T-cell (primary cell): ENCODE measurements around the gene PRTN3. TPM values are rescaled to one million over a fixed set of nuclear protein-coding genes. Genes with fewer than 3 reads are reported as not detected.

Experiments
- ATAC-seq, 4 experiments: fragments of 200-7000 bp in 3 of 4; fragments of 150-1000 bp in 1 of 4; cut with Tn5 transposase; replicated peaks in 1 of 4; 1 replicate in 3 of 4; 2 replicates in 1 of 4; pipeline ENCODE4 v1.10.0; 2021; ENCODE audit warnings: moderate library complexity in 3 of 4, mild to moderate bottlenecking in 2 of 4, moderate number of reproducible peaks in 1 of 4
- CTCF ChIA-PET, 2 donors: fragments of 300-600 bp; sonication (Branson Sonifier 250); formaldehyde crosslinking; loops; one replicate each; lab custom pipeline; 2022; ENCODE audit warnings: antibody characterized with exemption in 2 of 2; lab: Charles Lee
- POLR2A ChIA-PET, 2 donors: fragments of 300-600 bp; sonication (Branson Sonifier 250); formaldehyde crosslinking; loops; one replicate each; lab custom pipeline; 2022; ENCODE audit warnings: antibody characterized with exemption in 2 of 2; lab: Charles Lee
- DNase-seq, 35 experiments: peaks; one replicate each; pipeline versions ENCODE4 v3.0.0 to v3.0.0-alpha.2; 2013 to 2023
- H3K27ac ChIP-seq: one replicate; pipeline ENCODE4 v1.5.1; 2013; ENCODE audit warnings: low read length
- H3K27me3 ChIP-seq, 2 experiments: replicated peaks in 1 of 2; 1 replicate in 1 of 2; 2 replicates in 1 of 2; pipeline versions ENCODE4 v1.6.1 to v1.7.0; 2013; ENCODE audit warnings: low read length in 1 of 2, mixed read lengths in 1 of 2; ENCODE audit not compliant: control insufficient read depth in 2 of 2, insufficient read depth in 2 of 2; ENCODE audit errors: extremely low read depth in 1 of 2
- H3K36me3 ChIP-seq, 2 donors: 1 replicate in 1 of 2; 2 replicates in 1 of 2; pipeline versions ENCODE4 v1.6.1 to v1.7.0; 2013; ENCODE audit warnings: low read length in 1 of 2; ENCODE audit not compliant: control insufficient read depth in 2 of 2, insufficient read depth in 1 of 2; ENCODE audit errors: extremely low read depth in 1 of 2
- H3K4me1 ChIP-seq, 2 experiments: 1 replicate in 1 of 2; 2 replicates in 1 of 2; pipeline versions ENCODE4 v1.6.1 to v1.7.0; 2013; ENCODE audit warnings: low read length in 2 of 2, mixed read lengths in 1 of 2; ENCODE audit not compliant: insufficient read depth in 2 of 2, control insufficient read depth in 1 of 2; ENCODE audit errors: extremely low read depth in 1 of 2
- H3K4me3 ChIP-seq, 2 donors: 1 replicate in 1 of 2; 2 replicates in 1 of 2; pipeline versions ENCODE4 v1.5.1 to v1.7.0; 2013; ENCODE audit warnings: mild to moderate bottlenecking in 2 of 2, low read length in 1 of 2, moderate library complexity in 1 of 2; ENCODE audit not compliant: control insufficient read depth in 1 of 2; ENCODE audit errors: extremely low read depth in 1 of 2
- H3K9me3 ChIP-seq: 2 replicates; pipeline ENCODE4 v1.7.0; 2013
- H3K27ac Mint-ChIP-seq, 2 donors: one replicate each; pipeline ENCODE4 v1.8.0; 2020 to 2021; ENCODE audit warnings: mild to moderate bottlenecking in 2 of 2, mixed read lengths in 2 of 2
- H3K27me3 Mint-ChIP-seq, 2 donors: one replicate each; pipeline ENCODE4 v1.8.0; 2021 to 2022; ENCODE audit warnings: mixed read lengths in 2 of 2
- H3K36me3 Mint-ChIP-seq: one replicate; pipeline ENCODE4 v1.8.0; 2021; ENCODE audit warnings: mixed read lengths
- H3K4me1 Mint-ChIP-seq, 3 donors: one replicate each; pipeline ENCODE4 v1.8.0; 2020 to 2022; ENCODE audit warnings: mixed read lengths in 3 of 3, mild to moderate bottlenecking in 1 of 3
- H3K4me3 Mint-ChIP-seq, 3 donors: one replicate each; pipeline ENCODE4 v1.8.0; 2020 to 2022; ENCODE audit warnings: mild to moderate bottlenecking in 3 of 3, mixed read lengths in 3 of 3, moderate library complexity in 3 of 3
- H3K9me3 Mint-ChIP-seq, 3 donors: one replicate each; pipeline ENCODE4 v1.8.0; 2020 to 2022; ENCODE audit warnings: mixed read lengths in 3 of 3
- WGBS: methylation state at CpG from one replicate; pipeline ENCODE4 v1.1.5; 2013; ENCODE audit warnings: missing lambda C conversion rate; ENCODE audit not compliant: insufficient coverage; 5-methylcytosine and 5-hydroxymethylcytosine counted together
- total RNA-seq, 35 experiments: library from RNA in 6 of 35; stranded (reverse) in 6 of 35; fragments of 120-200 nt in 1 of 35; gene quantifications; one replicate each; pipeline versions ENCODE4 v1.2.1 to v1.2.4 and lab custom pipeline; 2013 to 2026

Gene PRTN3
- total RNA-seq, 5 donors from 2014 or later (not counting 1 experiment from before 2014, with no cell fraction given): 0.50 TPM; not detected in 4

DNA sequence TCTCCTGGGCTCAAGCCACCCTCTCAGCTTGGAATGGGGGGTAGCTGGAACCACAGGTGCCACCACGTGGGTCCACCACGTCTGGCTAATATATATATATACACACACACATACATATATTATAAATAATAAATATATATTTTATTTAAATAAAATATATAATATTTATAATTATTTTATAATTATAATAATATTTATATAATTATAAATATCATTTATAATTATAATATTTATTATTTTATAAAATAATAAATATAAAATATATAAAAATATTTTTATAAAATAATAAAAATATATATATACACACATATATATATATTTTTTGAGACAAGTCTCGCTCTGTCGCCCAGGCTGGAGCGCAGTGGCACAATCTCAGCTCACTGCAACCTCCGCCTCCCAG lies 13.8 kb downstream of the PRTN3 start:
- WGBS: no CpG with 5 or more reads among the region's 6 CpGs
- H3K27ac ChIP-seq: no peak overlapping the region
- ChIA-PET POLR2A (no interaction called here), CTCF (interaction anchor here in 1 of 2 donors (0.6 kb wide), 1 partner anchor 221 kb away, joined by 4 read pairs; no protein-coding TSS in a partner anchor)
- H3K36me3 ChIP-seq: no peaks in the 10 kb centered on the region
- ATAC-seq (no peak), DNase-seq (no peak)
- no peak overlapping the region for H3K4me3 ChIP-seq
- H3K27me3 Mint-ChIP-seq: peaks cover 0 to 23% of the 10 kb centered on the region in 2 donors
- H3K9me3 ChIP-seq: no peaks in the 10 kb centered on the region
- peaks cover 0 to 2% (median 0%) of the 10 kb centered on the region in 3 donors for H3K4me1 Mint-ChIP-seq
- H3K9me3 Mint-ChIP-seq: no peaks in the 10 kb centered on the region
- H3K36me3 Mint-ChIP-seq: no peaks in the 10 kb centered on the region
- peaks cover 0 to 72% of the 10 kb centered on the region in 2 experiments for H3K27me3 ChIP-seq
- H3K4me3 Mint-ChIP-seq: no peak overlapping the region
- no peak overlapping the region for H3K27ac Mint-ChIP-seq
- H3K4me1 ChIP-seq: peaks cover 0 to 5% of the 10 kb centered on the region in 2 experiments

DNA sequence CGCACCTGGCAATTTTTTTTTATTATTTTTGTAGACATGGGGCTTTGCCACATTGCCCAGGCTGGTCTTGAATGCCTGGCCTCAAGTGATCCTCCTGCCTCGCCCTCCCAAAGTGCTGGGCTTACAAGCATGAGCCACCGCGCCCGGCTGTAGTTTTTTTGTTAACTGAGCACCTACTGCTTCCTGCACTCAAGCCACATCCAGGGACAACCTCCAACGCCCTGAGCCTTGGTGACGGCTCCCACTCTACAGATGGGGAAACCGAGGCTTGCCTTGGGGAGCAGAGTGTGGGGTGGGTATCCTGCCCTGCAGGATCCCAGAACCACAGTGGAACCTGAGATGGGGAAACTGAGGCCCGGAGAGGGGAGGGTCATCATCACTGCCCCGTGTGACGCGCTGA lies 14.3 kb downstream of the PRTN3 start:
- H3K27ac ChIP-seq: no peak overlapping the region
- WGBS: 84% methylated on average over 11 of the region's 12 CpGs
- H3K27me3 ChIP-seq: peaks cover 0 to 72% of the 10 kb centered on the region in 2 experiments
- peaks cover 0 to 5% of the 10 kb centered on the region in 2 experiments for H3K4me1 ChIP-seq
- peaks cover 0 to 21% of the 10 kb centered on the region in 2 donors for H3K27me3 Mint-ChIP-seq
- no peak overlapping the region for H3K4me3 ChIP-seq
- DNase-seq: no peak
- CTCF ChIA-PET: no interaction called here
- H3K36me3 ChIP-seq: no peaks in the 10 kb centered on the region
- H3K27ac Mint-ChIP-seq: no peak overlapping the region
- no peaks in the 10 kb centered on the region for H3K9me3 Mint-ChIP-seq
- ATAC-seq: no peak
- H3K4me1 Mint-ChIP-seq: peaks cover 0 to 3% (median 2%) of the 10 kb centered on the region in 3 donors
- no peaks in the 10 kb centered on the region for H3K36me3 Mint-ChIP-seq
- H3K4me3 Mint-ChIP-seq: no peak overlapping the region
- POLR2A ChIA-PET: no interaction called here
- no peaks in the 10 kb centered on the region for H3K9me3 ChIP-seq

- Mint-ChIP-seq H3K4me3 (no peak overlapping the region), H3K9me3 (no peaks in the 10 kb centered on the region), H3K36me3 (no peaks in the 10 kb centered on the region), H3K27ac (no peak overlapping the region), H3K27me3 (peaks cover 0 to 21% of the 10 kb centered on the region in 2 donors), H3K4me1 (peaks cover 0 to 3% (median 2%) of the 10 kb centered on the region in 3 donors)
- H3K27ac ChIP-seq: no peak overlapping the region
- WGBS: 76% methylated on average over 40 of the region's 40 CpGs
- no peaks in the 10 kb centered on the region for H3K9me3 ChIP-seq
- no peak for DNase-seq
- H3K36me3 ChIP-seq: no peaks in the 10 kb centered on the region
- no peak overlapping the region for H3K4me3 ChIP-seq
- ATAC-seq: no peak
- POLR2A ChIA-PET: no interaction called here
- CTCF ChIA-PET: no interaction called here
- peaks cover 0 to 6% of the 10 kb centered on the region in 2 experiments for H3K4me1 ChIP-seq
- peaks cover 0 to 69% of the 10 kb centered on the region in 2 experiments for H3K27me3 ChIP-seq
Observed at GRCh38 chr19:855566-856120, 14.8 kb downstream of the PRTN3 start.

DNA sequence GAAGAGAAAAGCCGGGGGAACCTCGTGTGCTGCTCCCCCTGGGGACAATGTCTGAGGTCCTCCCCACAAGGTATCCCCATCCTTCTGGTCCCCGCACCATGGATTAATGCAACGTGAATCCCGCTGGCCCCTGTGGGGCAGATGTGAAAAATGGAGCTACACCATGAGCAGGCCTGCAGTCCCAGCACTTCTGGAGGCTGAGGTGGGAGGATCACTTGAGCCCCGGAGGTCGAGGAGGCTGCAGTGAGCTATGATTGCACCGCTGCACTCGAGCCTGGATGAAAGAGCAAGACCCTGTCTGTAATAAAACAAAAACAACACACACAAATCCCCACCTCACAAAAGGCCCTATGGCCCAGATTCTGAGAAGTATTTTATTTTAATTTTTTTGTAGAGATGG lies 17.5 kb downstream of the PRTN3 start:
- ATAC-seq: no peak
- POLR2A ChIA-PET: interaction anchor here in 1 of 2 donors (0.6 kb wide), 1 partner anchor 60 kb away, joined by 6 read pairs; no protein-coding TSS in a partner anchor
- WGBS: no CpG with 5 or more reads among the region's 9 CpGs
- no peaks in the 10 kb centered on the region for H3K36me3 Mint-ChIP-seq
- no peaks in the 10 kb centered on the region for H3K9me3 ChIP-seq
- no peak overlapping the region for H3K4me3 Mint-ChIP-seq
- no peak overlapping the region for H3K4me3 ChIP-seq
- no peak overlapping the region for H3K27ac Mint-ChIP-seq
- H3K27me3 Mint-ChIP-seq: peaks cover 0 to 9% of the 10 kb centered on the region in 2 donors
- CTCF ChIA-PET: interaction anchor here in 1 of 2 donors (0.6 to 1.2 kb wide), 2 partner anchors 62 to 139 kb away, joined by 4 to 9 read pairs; no protein-coding TSS in a partner anchor
- peaks cover 6 to 28% of the 10 kb centered on the region in 2 experiments for H3K4me1 ChIP-seq
- no peak for DNase-seq
- H3K27ac ChIP-seq: no peak overlapping the region
- no peaks in the 10 kb centered on the region for H3K36me3 ChIP-seq
- no peaks in the 10 kb centered on the region for H3K9me3 Mint-ChIP-seq
- peaks cover 11 to 13% (median 12%) of the 10 kb centered on the region in 3 donors for H3K4me1 Mint-ChIP-seq
- peaks cover 0 to 63% of the 10 kb centered on the region in 2 experiments for H3K27me3 ChIP-seq

DNA sequence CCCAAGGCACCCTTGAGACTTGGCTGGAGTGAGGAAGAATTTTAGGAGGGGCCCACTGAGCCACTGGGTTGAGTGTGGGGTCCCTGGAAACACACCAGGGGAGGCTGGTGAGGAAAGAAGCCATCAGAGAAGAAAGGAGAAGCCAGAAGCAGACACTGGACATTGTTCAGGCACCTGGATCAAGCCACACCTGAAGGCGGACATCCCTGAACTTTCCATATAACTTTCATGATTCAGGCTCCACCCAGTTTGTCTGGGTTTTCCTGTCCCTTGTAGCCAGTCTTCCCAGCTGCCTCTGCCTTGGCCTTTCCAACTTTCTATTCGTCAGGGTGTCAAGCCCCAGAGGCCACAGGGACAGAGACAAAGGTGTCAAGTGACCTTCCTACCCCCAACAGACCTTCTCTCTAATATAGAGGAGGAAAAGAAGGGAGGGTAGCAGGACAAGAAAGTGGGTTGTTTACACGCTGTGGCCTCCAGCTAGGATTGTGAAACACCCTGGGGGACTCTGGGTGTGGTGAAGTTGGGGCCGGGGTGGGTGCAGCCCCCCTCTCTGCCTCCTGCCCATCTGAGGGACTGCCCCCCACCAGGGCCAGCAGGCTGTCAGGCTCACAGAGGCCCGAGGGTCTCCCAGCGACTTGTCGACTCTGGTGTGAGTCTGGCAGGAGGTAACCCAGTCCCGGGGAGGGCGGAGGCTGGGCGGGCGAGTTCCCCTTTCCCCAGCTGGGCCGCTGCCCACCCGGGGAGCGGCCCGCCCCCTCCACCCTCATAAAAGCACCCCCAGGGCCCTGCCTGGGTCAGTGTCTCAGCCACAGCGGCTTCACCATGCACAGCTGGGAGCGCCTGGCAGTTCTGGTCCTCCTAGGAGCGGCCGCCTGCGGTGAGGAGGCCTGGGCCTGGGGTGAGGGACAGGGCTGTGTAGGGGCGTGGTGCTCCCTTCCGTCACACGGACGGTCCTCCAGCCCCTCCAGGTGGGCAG lies 18.4 kb downstream of the PRTN3 start, which contains the start of gene CFD:
Gene CFD (plus strand): TSS at position 797 of the 976 bp plus-strand sequence. CDS start 26 bp downstream, at position 823.
- Histone ChIP-seq H3K9me3 (no peaks in the 10 kb centered on the region), H3K4me1 (peaks cover 7 to 37% of the 10 kb centered on the region in 2 experiments), H3K4me3 (peak within 1 kb of the TSS in 1 of 2 donors; percentile 23), H3K27me3 (peaks cover 0 to 59% of the 10 kb centered on the region in 2 experiments), H3K36me3 (no peaks in the 10 kb centered on the region), H3K27ac (no peak within 1 kb of the TSS)
- WGBS: 31% methylated on average over 15 of the region's 24 CpGs
- no peaks in the 10 kb centered on the region for H3K9me3 Mint-ChIP-seq
- ChIA-PET POLR2A (interaction anchor here (0.6 kb wide), 2 partner anchors 48 to 59 kb away, joined by 3 to 6 read pairs; no protein-coding TSS in a partner anchor), CTCF (interaction anchor here in 1 of 2 donors (0.6 to 1.2 kb wide), 2 partner anchors 61 to 138 kb away, joined by 4 to 9 read pairs; no protein-coding TSS in a partner anchor)
- peaks cover 0 to 9% of the 10 kb centered on the region in 2 donors for H3K27me3 Mint-ChIP-seq
- H3K4me3 Mint-ChIP-seq: peak within 1 kb of the TSS; percentile 13 to 28 (median 17)
- ATAC-seq (no peak), DNase-seq (peak in 2 of 35 experiments; percentile 28 to 54)
- no peaks in the 10 kb centered on the region for H3K36me3 Mint-ChIP-seq
- H3K4me1 Mint-ChIP-seq: peaks cover 17 to 21% (median 19%) of the 10 kb centered on the region in 3 donors
- no peak within 1 kb of the TSS for H3K27ac Mint-ChIP-seq
